Kidney tubule cell (primary cell): ENCODE measurements around the gene ANO7.
"Not testable (repeated sequence)": the region's sequence is repeated elsewhere in the genome, so short reads cannot be mapped to it uniquely, and the experiment has no call there.

Source experiments
- DNase-seq: peaks from one replicate; pipeline ENCODE4 v3.0.0-alpha.2; 2018; ENCODE audit warnings: low spot score

ANO7 gene

DNA sequence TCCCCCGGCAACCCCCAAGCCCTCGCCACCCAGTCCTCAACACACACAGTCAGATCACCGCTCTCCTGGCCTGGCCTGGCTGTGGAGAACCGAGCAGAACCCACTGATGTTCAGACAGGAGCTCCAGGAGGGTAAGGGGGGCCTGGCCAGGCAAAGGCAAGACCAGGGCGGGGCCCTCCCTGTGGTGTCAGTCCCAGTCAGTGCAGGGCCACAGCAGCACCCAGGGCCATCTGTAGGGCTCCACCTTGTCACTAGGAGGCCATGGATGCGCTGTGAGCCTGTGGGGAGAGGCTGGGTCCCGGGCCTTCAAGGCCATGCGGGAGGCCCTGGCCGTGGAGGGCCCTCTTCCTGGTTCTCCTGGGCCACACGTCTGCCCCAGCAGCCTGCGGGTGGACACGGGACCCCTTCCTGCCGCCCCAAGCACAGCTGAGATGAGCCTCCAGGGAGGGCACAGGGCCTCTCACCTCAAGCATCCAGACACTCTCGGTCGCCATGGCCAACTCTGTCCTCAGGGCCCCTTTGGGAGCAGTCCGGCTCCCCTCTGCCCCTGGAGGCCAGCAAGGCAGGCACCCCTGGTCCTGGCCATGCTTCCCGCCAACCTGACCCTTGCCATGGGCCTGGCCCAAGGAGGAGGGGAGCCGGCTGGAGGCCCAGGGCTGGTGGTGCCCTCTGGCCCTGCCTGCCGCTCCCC lies 2.0 kb downstream of the ANO7 start:
- no peak for DNase-seq

DNA sequence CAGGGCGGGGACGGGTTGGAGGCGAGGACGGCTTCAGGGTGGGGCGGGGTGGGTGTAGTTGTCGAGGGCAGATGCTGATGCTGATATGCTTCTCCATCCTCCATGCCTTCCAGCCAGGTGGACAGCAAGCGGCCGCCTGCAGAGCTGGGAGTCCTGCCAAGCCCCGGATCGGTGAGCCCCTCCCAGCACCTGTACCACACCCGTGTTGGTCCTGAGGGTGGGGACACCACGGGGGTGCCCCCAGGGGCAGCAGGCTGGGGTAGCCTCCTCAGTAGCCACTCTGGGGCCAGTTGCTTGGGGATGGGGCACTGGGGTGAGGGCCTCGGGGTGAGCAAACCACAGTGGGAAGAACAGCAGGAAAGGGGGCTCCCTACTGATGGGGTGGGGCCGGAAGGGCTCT lies 2.6 kb downstream of the ANO7 start:
- DNase-seq = no peak

DNA sequence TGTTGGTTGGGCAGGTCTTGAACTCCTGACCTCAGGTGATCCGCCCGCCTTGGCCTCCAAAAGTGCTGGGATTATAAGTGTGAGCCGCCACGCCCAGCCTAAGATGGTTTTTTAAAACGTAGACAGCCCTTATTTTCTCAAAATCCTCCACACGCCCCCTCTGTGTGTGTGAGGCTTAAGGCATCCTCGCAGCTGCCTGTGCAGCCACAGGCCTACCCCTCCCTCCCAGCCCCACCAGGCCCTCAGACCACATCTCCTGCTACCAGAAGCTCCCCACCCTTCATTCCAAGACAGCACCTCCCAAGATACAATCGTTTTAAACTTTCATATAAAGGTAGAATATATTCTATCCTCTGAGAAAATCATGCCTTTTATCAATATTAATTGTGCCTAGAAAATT lies 4.8 kb downstream of the ANO7 start:
- DNase-seq = no peak

DNA sequence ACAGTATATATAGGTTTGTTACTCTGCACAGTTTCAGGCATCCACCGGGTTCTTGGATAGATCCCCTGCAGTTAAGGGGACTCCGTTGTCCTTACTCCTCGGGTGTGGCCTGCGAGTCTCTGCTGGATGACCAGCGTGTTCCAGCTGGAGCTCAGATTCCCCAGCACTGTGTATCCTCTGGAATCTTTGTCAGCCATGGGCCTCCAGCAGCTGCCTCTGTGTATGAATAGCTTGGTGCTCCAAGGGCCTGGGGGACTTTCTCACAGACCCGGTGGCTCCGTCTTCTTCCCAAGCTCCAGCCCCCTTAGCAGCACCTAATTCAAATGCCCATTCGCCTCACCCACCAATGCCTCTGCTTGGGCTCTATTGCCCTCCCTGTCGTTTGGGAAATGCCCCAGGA lies 6.3 kb downstream of the ANO7 start:
- DNase-seq = no peak

DNA sequence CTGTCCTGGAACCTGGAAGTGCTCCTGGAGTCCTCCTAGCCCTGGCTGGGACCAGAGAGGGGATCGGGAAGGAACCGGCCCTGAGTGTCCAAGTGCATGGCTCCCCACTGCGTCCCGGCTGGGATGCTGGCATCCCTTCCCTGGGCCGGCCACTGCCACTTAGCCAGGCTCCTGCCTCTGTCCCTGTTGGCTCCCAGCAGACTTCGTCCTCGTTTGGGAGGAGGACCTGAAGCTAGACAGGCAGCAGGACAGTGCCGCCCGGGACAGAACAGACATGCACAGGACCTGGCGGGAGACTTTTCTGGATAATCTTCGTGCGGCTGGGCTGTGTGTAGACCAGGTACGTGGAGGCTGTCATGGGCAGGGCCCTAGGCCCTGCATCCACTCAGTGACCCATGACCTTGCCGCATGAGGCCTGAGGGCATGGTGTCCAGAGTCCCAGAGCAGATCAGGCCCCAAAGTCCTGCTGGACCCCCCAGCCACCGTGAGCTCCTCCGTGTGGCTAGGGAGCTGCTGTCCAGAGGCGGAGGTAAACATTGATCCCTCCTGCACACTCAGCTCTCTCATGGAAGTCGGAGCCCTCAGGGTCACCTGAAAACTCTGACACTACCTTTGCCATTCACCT lies 7.1 kb downstream of the ANO7 start:
- no peak for DNase-seq

DNA sequence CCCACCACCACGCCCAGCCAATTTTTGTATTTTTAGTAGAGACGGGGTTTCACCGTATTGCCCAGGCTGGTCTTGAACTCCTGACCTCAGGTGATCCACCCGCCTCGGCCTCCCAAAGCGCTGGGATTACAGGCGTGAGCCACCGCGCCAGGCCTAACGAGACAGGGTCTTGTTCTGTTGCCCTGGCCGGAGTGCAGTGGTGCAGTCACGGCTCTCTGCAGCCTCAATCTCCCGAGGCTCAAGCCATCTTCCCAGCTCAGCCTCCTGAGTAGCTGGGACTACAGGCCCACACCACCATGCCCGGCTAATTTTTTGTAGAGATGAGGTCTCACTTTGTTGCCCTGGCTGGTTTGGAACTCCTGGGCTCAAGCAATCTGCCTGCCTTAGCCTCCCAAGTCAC lies 8.8 kb downstream of the ANO7 start:
- not testable (repeated sequence) for DNase-seq

DNA sequence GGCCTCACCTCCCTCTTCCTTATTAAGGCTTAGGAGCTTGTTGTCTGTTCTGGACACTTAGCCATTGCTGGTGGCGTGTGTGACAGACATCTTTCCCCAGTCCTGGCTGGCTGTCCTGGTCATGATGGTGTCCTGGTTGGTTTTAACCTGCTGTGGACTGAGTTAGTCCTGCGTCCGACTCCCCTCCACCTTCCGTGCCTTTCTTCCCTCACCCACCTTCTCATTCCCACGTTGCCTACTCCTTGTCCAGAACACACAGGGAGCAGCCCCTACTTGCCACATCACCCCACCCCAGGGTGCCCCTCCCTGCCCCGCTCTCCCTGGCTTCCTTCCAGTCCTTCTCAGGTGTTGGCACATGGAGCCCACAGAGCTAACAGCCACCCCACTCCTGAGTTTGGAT lies 9.5 kb downstream of the ANO7 start:
- DNase-seq = no peak

DNA sequence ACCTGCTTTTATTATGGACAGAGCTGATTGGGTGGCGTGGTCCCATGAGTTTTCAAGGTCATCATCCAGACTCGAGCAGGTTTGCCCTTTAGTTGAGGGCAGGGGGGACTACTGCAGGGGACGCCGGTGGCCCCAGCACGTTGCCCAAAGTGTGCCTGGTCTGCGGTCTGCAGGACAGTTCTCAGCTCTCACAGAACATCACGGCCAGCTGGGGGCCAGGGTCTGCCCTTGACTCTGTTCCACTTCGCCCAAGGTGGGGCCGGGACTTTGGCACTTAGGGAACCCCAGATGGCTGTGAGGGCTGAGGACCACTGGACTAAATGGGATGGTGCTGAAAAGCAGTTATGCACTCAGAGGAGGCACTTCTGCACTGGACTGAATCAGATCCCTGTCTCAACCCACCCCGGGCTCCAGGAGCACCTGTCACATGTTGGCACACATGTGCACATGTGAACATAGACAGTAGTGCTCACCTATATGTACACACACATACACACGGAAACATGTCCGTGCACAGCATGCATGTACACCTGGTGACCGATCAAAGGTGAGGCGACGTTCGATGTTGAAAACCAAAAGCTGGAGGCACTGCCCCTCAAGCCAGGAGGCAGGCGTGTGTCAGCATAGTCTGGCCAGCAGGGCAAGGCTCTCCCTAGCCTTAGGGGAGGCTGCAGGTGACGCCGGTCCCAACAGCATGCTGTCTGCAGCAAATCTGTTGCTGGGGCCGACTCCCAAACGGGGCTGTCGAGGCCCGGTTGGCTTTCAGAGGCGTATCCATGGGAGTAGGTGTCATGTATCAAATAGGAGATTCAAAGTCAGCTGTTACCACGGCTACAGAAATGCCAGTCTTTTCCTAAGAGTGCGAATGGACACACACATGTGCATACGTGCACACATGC lies 10.2 kb downstream of the ANO7 start:
- no peak for DNase-seq

DNA sequence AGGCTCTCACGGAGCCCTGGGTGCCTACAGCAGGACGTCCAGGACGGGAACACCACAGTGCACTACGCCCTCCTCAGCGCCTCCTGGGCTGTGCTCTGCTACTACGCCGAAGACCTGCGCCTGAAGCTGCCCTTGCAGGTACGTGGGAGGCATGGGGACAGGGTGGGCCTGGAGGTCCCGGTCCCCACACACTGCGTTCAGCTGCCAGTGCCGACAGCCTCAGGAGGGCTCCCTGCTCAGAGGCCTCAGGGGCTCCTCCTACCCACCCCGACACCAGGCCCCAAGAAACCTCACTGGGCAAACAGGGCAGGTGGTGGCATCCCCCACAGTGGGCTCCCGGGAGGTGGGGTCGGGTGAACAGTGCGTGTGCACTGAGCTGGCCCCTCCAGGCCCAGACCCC lies 10.8 kb downstream of the ANO7 start:
- no peak for DNase-seq

DNA sequence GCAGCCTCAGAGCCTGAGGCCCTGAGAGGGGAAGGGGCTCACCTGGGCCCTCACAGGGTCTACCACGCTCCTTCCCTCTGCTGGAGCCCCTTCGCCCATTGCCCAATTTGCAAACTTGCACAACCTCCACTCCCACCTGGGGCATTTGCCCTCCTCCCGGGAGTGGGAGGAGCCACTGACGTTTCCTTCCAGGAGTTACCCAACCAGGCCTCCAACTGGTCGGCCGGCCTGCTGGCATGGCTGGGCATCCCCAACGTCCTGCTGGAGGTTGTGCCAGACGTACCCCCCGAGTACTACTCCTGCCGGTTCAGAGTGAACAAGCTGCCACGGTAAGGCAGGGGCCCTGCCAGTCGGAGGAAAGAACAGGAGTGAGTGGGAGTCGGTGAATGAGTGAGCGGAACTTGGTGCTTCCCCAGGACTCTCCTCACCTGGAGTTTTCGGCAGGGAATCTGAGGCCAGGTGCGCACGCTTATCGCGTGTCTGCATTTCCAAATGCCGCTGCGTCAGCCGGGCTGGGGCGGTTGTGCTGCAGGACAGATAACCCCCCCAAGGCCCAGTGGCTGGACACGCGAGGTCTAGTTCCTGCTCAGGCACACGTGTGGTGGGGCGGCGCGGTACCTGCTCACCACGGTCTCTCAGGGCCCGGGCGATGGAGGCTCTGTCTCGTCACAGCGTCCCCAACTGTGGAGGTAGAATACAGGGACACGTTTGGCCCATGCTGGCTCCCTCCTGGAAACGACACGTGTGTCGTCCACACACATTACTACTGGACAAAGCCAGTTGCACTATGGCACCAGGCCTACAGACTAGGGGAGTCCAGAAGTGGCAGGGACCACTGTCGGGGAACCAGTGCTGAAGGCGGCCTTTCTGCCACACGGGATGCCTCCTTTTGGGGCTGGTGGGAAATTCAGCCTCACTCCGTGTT lies 11.7 kb downstream of the ANO7 start:
- DNase-seq = no peak

DNA sequence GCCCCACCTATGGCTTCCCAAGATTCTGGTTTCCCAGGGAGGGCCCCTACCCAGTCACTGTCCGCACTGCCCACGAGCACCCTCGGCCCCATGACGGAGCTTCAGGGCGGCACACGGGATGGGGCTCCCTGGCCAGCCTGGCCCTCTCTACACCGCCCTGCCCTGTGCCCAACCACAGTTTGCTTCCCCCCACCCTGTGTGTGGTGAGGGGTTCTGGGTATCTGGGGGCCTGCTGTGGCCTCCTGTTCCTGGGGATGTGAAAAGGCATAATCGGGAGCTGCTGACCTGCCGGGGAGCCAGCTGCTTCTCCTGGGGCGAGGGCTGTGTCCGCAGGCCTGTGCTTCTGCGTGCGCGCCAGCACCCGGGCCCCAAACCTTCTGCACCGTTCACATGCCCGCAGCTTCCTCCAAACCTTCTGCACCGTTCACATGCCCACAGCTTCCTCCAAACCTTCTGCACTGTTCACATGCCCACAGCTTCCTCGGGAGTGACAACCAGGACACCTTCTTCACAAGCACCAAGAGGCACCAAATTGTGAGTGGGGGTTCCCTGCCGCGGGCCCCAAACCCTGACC lies 12.4 kb downstream of the ANO7 start:
- no peak for DNase-seq

DNA sequence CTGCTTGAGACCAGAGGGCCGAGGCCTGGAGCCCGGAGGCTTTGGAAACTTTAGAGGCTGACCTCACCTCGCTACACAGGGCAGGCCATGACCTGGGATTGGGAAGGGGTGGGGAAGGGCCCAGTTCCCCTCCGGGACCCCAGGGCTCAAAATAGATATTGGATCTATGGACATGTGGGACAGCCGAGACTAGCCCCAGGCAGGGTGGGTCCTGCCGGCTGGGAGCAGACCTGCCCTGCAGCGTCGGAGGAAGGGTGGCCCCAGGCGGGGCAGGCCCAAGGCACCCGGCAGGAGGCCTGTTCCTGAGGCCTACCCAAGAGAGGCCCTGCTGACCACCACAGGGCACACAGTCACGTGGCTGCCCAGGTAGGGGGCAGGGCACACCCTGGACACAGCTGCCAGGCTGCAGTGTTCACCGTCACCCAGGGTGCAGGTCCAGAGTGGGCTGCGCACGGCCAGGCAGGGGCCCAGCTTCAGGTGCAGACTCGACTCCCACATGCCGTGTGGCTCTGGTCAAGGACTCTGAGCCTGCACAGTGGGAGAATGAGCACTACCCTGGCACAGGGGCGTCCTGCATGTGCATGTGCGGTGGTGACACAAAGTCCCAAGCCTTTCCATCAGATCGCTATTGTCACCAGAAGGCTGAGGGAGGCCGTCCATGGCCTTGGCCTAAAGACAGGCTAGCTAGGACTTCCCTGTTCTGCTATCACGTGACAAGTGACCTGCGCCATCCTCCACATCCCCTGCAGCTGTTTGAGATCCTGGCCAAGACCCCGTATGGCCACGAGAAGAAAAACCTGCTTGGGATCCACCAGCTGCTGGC lies 13.2 kb downstream of the ANO7 start:
- DNase-seq = no peak

DNA sequence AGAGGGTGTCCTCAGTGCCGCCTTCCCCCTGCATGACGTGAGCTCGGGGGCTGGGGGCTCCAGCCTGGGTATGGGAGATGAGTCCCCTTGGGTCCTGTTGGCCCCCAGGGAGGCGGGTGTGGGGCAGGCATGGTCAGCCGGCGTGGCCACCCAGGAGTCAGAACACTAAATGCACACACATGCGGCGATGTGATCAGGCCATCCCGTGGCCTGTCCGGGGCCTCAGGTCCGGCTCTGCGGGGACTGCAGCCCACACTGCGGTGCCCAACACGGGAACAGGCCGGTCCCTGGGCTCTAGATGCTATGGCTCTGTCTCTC lies 13.8 kb downstream of the ANO7 start:
- no peak for DNase-seq

DNA sequence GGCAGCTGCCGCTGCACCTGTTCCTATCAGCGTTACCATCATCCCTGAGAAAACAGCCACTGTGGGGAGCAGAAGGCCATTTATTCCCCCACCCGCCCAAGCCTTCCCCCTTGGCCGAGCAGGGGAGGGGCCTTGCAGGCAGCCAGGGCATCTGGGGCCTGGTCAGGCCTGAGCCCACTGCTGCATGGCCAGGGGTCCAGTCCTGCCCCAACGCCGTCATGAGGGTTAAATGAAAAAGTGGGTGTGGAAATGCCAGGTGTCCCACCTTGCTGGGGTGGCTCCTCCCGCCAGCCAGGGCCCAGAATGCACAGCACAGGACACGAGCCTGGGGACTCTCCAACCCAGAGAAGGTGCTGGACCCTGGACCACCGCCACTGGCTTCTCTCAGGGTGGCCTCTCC lies 14.2 kb downstream of the ANO7 start:
- DNase-seq = no peak

DNA sequence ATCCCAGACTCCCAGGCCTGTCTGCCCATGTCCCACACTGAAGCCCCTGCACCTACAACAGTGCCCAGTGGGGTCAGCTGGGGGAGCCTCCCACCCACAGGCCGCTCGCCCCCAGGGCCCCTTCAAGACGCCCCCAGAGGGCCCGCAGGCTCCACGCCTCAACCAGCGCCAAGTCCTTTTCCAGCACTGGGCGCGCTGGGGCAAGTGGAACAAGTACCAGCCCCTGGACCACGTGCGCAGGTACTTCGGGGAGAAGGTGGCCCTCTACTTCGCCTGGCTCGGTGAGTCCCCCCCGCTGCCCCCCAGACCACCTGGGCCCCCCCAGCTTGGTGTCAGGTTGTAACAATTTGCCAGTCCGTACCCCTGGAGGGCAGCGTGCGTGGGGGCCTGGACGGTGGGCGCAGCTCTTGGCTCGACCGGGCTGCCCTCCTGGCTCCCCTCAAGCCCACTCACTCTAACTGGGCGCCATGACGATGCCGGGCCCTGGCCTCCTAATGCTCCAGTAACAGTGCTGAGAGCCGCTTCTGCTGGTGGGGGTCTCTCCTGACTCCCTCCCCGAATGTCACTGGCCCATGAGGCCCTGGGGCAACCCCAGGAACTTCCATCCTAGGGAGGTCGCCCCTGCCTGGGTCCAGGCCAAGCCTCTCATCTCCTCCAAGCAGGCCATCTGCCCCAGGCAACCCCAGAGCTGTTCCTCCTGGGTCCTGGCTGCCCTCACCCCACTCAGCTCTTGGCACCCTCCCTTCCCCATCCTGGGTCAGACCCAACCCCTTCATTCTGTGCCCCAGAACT lies 14.9 kb downstream of the ANO7 start:
- DNase-seq = no peak

DNA sequence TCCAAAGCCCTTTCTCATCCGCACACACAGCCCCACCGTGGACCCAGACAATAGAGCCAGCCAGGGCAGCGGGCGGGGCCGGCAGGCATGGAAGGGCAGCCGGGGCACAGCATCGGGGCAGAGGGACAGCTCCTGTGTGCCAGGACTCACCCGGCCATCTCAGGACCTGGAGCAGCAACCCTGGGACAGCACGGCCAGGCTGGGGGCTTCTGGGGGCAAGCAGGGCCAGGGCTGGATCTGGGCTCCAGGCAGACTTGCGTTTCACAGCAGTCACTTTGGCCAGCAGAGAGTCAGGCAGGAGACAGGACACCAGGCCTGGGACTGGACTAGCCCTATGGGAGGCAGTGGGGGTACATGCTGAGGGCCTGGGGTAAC lies 15.5 kb downstream of the ANO7 start:
- no peak for DNase-seq

DNA sequence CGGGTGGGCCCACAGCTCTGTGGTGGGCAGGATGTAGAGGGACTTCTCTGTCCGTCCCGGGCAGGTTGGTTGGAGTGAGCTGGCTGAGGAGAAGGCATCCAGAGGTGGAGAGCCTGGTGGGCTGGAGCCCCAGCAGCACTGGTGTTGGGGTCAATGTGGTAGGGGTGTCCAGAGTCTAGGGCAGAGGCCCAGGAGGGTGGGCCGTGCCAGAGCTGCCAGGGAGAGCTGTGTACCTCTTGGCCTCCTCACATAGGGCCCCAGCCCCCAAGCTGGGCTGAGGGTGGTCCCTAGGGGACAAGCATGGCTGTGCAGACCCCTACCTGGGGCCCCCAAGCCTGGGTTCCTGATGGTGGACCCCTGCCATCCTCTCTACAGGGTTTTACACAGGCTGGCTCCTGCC lies 16.0 kb downstream of the ANO7 start:
- no peak for DNase-seq

DNA sequence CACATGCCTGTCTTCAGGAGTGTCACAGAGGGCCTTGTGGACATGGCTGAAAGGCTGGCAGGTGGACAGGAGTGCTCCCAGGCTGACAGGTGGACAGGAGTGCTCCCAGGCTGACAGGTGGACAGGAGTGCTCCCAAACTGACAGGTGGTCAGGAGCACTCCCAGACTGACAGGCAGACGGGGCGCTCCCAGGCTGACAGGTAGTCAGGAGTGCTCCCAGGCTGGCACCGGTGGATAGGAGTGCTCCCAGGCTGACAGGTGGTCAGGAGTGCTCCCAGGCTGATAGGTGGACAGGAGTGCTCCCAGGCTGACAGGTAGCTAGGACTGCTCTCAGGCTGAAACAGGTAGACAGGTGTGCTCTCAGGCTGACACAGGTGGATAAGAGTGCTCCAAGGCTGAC lies 16.6 kb downstream of the ANO7 start:
- no peak for DNase-seq

DNA sequence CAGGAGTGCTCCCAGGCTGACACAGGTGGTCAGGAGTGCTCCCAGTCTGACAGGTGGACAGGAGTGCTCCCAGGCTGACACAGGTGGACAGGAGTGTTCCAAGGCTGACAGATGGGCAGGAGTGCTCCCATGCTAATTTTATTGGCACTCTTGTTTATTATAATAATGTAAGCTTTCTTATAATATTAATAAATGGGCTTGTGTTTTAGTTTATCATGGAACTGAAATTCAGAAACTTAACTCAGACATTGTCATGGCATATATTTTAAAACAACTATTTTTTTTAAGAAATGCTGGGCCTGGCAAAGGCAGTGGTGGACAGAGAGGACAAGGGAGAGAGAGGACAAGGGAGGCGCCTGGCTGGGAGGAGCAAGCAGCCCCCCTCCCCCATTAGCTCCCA lies 18.7 kb downstream of the ANO7 start:
- no peak for DNase-seq

DNA sequence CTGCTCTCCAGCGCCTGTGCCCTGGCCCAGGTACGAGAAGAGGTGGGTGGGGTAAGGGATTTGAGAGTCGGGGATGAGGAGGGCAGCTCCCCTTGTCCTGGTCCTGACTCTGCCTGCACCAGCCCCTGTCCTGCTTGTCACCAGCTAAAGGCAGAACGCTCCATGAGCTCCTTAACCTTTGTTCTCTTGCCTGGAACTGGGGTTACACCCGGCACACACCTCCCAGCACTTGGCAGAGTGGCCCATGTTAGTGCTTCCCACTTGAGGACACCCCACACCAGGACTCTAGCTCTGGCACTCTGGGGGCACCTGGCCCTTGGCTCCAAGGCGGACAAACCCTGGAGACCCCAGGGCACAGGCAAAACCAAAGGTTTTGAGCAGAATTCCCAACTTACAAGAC lies 19.2 kb downstream of the ANO7 start:
- DNase-seq = no peak
